Lower leg skin (tissue), 3 donors: Measurements from ENCODE around the gene CPNE6.

ENCODE experiments used
- POLR2A ChIP-seq, 2 donors: fragments of 450-650 bp; IDR thresholded peaks; one replicate each; pipeline ENCODE4 v1.6.1; 2016 to 2017; ENCODE audit warnings: antibody characterized with exemption in 2 of 2, mild to moderate bottlenecking in 1 of 2, moderate library complexity in 1 of 2
- TF ChIP-seq, protein P1 (sequence below), 3 donors: fragments of 450-650 bp; IDR thresholded peaks; one replicate each; pipeline ENCODE4 v1.5.1; 2016; ENCODE audit warnings: antibody characterized with exemption in 3 of 3, mild to moderate bottlenecking in 3 of 3, moderate library complexity in 2 of 3

DNA sequence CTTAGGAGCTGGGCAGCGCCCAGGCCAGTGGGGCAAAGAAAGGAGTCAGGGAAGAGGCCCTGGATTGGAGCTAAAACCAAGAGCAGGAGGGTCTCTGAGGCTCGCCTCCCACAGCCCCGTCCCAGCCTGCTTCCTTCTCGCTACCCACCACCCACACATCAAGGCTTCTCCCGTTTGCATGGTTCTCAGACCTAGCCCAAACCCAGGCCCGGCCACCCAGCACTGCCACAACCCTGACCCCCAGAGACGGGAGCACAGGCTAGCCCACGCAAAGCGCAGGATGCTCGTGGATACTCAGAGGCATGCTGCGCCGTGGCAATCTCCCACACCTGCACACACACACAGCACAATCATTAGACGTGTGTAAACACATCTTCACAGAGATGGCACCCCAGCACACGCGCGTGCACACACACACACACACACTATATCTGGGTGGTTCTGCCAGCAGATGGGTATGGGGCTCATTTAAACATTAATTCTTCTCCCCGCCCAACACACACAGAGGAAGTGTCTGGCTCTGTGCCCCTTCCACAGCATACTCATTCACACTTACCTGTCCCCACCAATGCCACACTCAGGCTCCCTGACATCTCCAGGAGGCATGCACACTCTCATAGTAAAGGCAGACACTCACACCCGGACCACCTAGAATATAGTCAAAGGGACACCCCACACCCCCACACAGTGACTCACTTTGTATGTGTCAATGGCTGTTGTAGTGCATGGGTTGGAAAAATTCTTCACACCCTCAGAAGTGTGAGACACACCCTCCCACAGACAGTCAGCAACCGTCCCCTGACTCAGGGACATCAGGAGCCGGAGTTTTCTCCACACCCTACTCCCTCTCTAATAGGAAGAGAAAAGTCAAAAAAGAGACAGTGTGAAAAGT is 18.5 kb upstream of the CPNE6 start:
- TF ChIP-seq POLR2A (IDR thresholded peaks at IDR 0.05): no peak
- TF ChIP-seq, protein P1, sequence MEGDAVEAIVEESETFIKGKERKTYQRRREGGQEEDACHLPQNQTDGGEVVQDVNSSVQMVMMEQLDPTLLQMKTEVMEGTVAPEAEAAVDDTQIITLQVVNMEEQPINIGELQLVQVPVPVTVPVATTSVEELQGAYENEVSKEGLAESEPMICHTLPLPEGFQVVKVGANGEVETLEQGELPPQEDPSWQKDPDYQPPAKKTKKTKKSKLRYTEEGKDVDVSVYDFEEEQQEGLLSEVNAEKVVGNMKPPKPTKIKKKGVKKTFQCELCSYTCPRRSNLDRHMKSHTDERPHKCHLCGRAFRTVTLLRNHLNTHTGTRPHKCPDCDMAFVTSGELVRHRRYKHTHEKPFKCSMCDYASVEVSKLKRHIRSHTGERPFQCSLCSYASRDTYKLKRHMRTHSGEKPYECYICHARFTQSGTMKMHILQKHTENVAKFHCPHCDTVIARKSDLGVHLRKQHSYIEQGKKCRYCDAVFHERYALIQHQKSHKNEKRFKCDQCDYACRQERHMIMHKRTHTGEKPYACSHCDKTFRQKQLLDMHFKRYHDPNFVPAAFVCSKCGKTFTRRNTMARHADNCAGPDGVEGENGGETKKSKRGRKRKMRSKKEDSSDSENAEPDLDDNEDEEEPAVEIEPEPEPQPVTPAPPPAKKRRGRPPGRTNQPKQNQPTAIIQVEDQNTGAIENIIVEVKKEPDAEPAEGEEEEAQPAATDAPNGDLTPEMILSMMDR (IDR thresholded peaks at IDR 0.05): no peak
